GM21529 (cell line): ENCODE results near the gene UCKL1.

Experiments used
- ATAC-seq: cut with Tn5 transposase; IDR thresholded peaks from one replicate; pipeline ENCODE4 v1.9.1; 2021; ENCODE audit not compliant: unreplicated experiment

The UCKL1 gene

GRCh38 chr20:63959699-63960075 lies 3.5 kb upstream of the UCKL1 start:
- ATAC-seq: no peak

- no peak for ATAC-seq
Observed at GRCh38 chr20:63958964-63959698, 2.9 kb upstream of the UCKL1 start.

- no peak for ATAC-seq
Observed at GRCh38 chr20:63958471-63958870, 2.3 kb upstream of the UCKL1 start.

- ATAC-seq: no peak
Observed at GRCh38 chr20:63957690-63958441, 1.6 kb upstream of the UCKL1 start.

GRCh38 chr20:63957004-63957689 lies 931 bp upstream of the UCKL1 start:
- no peak for ATAC-seq

- ATAC-seq: peak; percentile 14
Observed at GRCh38 chr20:63956664-63957003, 418 bp upstream of the UCKL1 start.

- peak; percentile 20 for ATAC-seq
Observed at GRCh38 chr20:63955281-63955826, 862 bp downstream of the UCKL1 start.

- no peak for ATAC-seq
Observed at GRCh38 chr20:63953764-63954429, 2.3 kb downstream of the UCKL1 start.

GRCh38 chr20:63952769-63953168 lies 3.4 kb downstream of the UCKL1 start:
- no peak for ATAC-seq

GRCh38 chr20:63952210-63952535 lies 4.0 kb downstream of the UCKL1 start:
- ATAC-seq: no peak

GRCh38 chr20:63951398-63952209 lies 4.6 kb downstream of the UCKL1 start:
- no peak for ATAC-seq

- no peak for ATAC-seq
Observed at GRCh38 chr20:63950701-63951397, 5.4 kb downstream of the UCKL1 start.

- ATAC-seq: no peak
Observed at GRCh38 chr20:63947638-63948456, 8.4 kb downstream of the UCKL1 start.

- no peak for ATAC-seq
Observed at GRCh38 chr20:63946986-63947637, 9.1 kb downstream of the UCKL1 start.

- ATAC-seq: no peak
Observed at GRCh38 chr20:63945921-63946920, 10.0 kb downstream of the UCKL1 start.

- ATAC-seq: no peak
Observed at GRCh38 chr20:63945031-63945658, 11.1 kb downstream of the UCKL1 start.
